MCF 10A (cell line): ENCODE results near the gene DHX35. TPM values are rescaled to one million over a fixed set of nuclear protein-coding genes. Genes with fewer than 3 reads are reported as not detected.

Experiments
- BruUV-seq: library from RNA; stranded (reverse); fragments of 400-500 nt; replicated peaks from 2 replicates; lab custom pipeline; 2021; lab: Mats Ljungman, UMichigan
- CTCF ChIA-PET: fragments of 300-600 bp; sonication (Branson Sonifier 250); formaldehyde crosslinking; extraction: SDS; loops from one replicate; lab custom pipeline; 2021; ENCODE audit warnings: antibody characterized with exemption, inconsistent platforms; lab: Yijun Ruan, JAX
- POLR2A ChIA-PET: fragments of 300-600, 350-650 bp; sonication (Branson Sonifier 250); formaldehyde crosslinking; extraction: SDS; loops from one replicate; lab custom pipeline; 2020; ENCODE audit warnings: antibody characterized with exemption, inconsistent platforms; lab: Yijun Ruan, JAX
- DNase-seq: peaks from one replicate; pipeline ENCODE4 v3.0.0-alpha.2; 2018; ENCODE audit not compliant: unreplicated experiment
- H3K27ac Mint-ChIP-seq: one replicate; pipeline ENCODE4 v1.8.0; 2022; ENCODE audit warnings: mild to moderate bottlenecking, low read depth, mixed read lengths; ENCODE audit not compliant: unreplicated experiment
- H3K27me3 Mint-ChIP-seq: one replicate; pipeline ENCODE4 v1.8.0; 2022; ENCODE audit warnings: mixed read lengths; ENCODE audit not compliant: insufficient read depth, unreplicated experiment
- H3K36me3 Mint-ChIP-seq: one replicate; pipeline ENCODE4 v1.8.0; 2022; ENCODE audit warnings: mild to moderate bottlenecking, moderate library complexity, mixed read lengths; ENCODE audit not compliant: insufficient read depth, unreplicated experiment
- H3K4me1 Mint-ChIP-seq: one replicate; pipeline ENCODE4 v1.8.0; 2022; ENCODE audit warnings: mixed read lengths; ENCODE audit not compliant: insufficient read depth, unreplicated experiment
- H3K4me3 Mint-ChIP-seq: one replicate; pipeline ENCODE4 v1.8.0; 2022; ENCODE audit warnings: mild to moderate bottlenecking, moderate library complexity, mixed read lengths; ENCODE audit not compliant: unreplicated experiment
- H3K9me3 Mint-ChIP-seq: one replicate; pipeline ENCODE4 v1.8.0; 2022; ENCODE audit warnings: mixed read lengths; ENCODE audit not compliant: unreplicated experiment
- CTCF ChIP-seq: fragments of 200-600 bp; IDR thresholded peaks from one replicate; pipeline ENCODE4 v1.8.0; 2022; ENCODE audit warnings: antibody characterized with exemption, mild to moderate bottlenecking; ENCODE audit not compliant: unreplicated experiment
- intact Hi-C: fragments of 100-400 bp; cut with micrococcal nuclease; formaldehyde crosslinking; loops from 2 replicates; pipeline ENCODE4 v1.14.1; 2022
- total RNA-seq: library from RNA; stranded (reverse); gene quantifications from 2 replicates; pipeline ENCODE4 v1.2.3, GENCODE V29; 2022

Gene DHX35
- total RNA-seq, 1 experiment from 2014 or later = 7.8 TPM

GRCh38 chr20:38961530-38962043 is 557 bp upstream of the DHX35 start:
- DNase-seq = no peak
- Mint-ChIP-seq H3K27me3 (no peaks in the 10 kb centered on the region), H3K4me3 (peak overlapping the region; percentile 93), H3K36me3 (no peaks in the 10 kb centered on the region), H3K9me3 (no peaks in the 10 kb centered on the region), H3K27ac (peak overlapping the region; percentile 93), H3K4me1 (peaks cover 19% of the 10 kb centered on the region)
- ChIA-PET CTCF (interaction anchor here (0.6 to 7.8 kb wide), 25 partner anchors 8 to 324 kb away, joined by 3 to 83 read pairs (median 6); partner anchors contain the start of genes ACTR5 and FAM83D), POLR2A (interaction anchor here (0.6 to 6.0 kb wide), 22 partner anchors 9 to 515 kb away, joined by 3 to 88 read pairs (median 6); partner anchors contain the start of genes ACTR5 and FAM83D)
- intact Hi-C loops = loop anchor here (2.0 kb wide), 2 partner anchors 35 to 87 kb away; partner anchors contain the start of gene FAM83D
- no peak for TF ChIP-seq CTCF
- BruUV-seq = TSS peak; percentile 87

GRCh38 chr20:38962928-38963401 is 821 bp downstream of the DHX35 start:
- H3K4me3 Mint-ChIP-seq = peak overlapping the region; percentile 93
- H3K36me3 Mint-ChIP-seq = peaks cover 2% of the 10 kb centered on the region
- no peak for DNase-seq
- H3K4me1 Mint-ChIP-seq = peaks cover 19% of the 10 kb centered on the region
- H3K9me3 Mint-ChIP-seq = no peaks in the 10 kb centered on the region
- TSS peak; percentile 53 for BruUV-seq
- TF ChIP-seq CTCF = no peak
- intact Hi-C loops = loop anchor here (2.0 kb wide), 2 partner anchors 36 to 86 kb away; partner anchors contain the start of gene FAM83D
- H3K27me3 Mint-ChIP-seq = no peaks in the 10 kb centered on the region
- POLR2A ChIA-PET = interaction anchor here (0.6 to 6.0 kb wide), 30 partner anchors 8 to 224 kb away, joined by 3 to 88 read pairs (median 6); partner anchors contain the start of genes ACTR5 and FAM83D
- CTCF ChIA-PET = interaction anchor here (0.6 to 7.8 kb wide), 24 partner anchors 10 to 388 kb away, joined by 3 to 83 read pairs (median 5); partner anchors contain the start of genes ACTR5 and FAM83D
- H3K27ac Mint-ChIP-seq = peak overlapping the region; percentile 93

DNA sequence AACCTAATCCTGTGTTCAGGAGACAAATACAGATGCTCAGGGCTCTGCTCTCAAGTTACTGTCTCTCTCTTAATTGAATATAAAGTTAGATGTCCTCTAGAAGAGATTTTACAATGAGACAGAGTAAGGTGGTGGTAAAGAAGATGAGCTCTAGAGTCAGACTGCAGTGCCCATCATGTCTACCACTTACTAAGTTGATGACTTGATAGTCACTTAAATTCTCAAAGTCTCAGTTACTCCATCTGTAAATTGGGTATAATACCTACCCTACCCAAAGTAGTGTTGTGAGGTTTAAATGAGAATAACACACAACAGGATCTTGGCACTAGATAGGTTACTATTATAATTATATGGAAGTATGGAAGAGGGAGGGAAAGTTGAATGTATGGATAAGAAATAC is 1.6 kb downstream of the DHX35 start:
- no TSS peak for BruUV-seq
- no peak overlapping the region for H3K4me3 Mint-ChIP-seq
- ChIA-PET POLR2A (interaction anchor here (0.6 to 6.0 kb wide), 16 partner anchors 9 to 215 kb away, joined by 3 to 88 read pairs (median 9); partner anchors contain the start of genes ACTR5 and FAM83D), CTCF (interaction anchor here (0.6 to 7.8 kb wide), 14 partner anchors 9 to 316 kb away, joined by 3 to 83 read pairs (median 4); partner anchors contain the start of gene FAM83D)
- H3K27me3 Mint-ChIP-seq = no peaks in the 10 kb centered on the region
- H3K9me3 Mint-ChIP-seq = no peaks in the 10 kb centered on the region
- H3K4me1 Mint-ChIP-seq = peaks cover 19% of the 10 kb centered on the region
- H3K27ac Mint-ChIP-seq = no peak overlapping the region
- peaks cover 5% of the 10 kb centered on the region for H3K36me3 Mint-ChIP-seq
- intact Hi-C loops = loop anchor here (2.0 kb wide), 2 partner anchors 37 to 85 kb away; partner anchors contain the start of gene FAM83D
- no peak for TF ChIP-seq CTCF
- DNase-seq = no peak

DNA sequence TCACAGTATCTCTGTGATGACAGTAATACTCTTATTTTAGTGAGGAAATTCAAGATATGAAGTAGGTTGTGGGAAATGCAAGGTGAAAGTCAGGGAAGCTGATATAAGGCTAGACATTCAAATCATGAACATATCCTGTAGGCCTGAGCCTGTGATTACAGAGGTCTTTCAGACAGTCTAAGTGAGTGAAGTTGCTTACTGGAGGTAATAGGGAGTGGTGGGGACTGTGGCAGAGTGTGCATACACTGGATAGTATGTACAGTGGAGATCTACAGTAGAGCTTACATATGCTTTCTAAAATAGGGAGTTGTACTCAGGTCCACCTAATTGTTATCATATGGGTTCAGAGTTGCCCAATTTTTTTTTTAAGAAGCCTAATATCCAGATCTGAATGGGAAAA is 3.1 kb downstream of the DHX35 start:
- H3K4me3 Mint-ChIP-seq = no peak overlapping the region
- no peak for TF ChIP-seq CTCF
- no TSS peak for BruUV-seq
- ChIA-PET CTCF (interaction anchor here (1.5 to 7.8 kb wide), 4 partner anchors 14 to 315 kb away, joined by 3 to 83 read pairs (median 5); no protein-coding TSS in a partner anchor), POLR2A (interaction anchor here (1.1 to 6.0 kb wide), 3 partner anchors 10 to 38 kb away, joined by 3 to 88 read pairs (median 8); partner anchors contain the start of gene FAM83D)
- intact Hi-C loops = no loop called here
- H3K27ac Mint-ChIP-seq = peak overlapping the region; percentile 50
- no peaks in the 10 kb centered on the region for H3K27me3 Mint-ChIP-seq
- no peaks in the 10 kb centered on the region for H3K9me3 Mint-ChIP-seq
- H3K4me1 Mint-ChIP-seq = peaks cover 19% of the 10 kb centered on the region
- DNase-seq = no peak
- peaks cover 13% of the 10 kb centered on the region for H3K36me3 Mint-ChIP-seq
